D721Med (cell line): Measurements from ENCODE around the gene EMD.
"Not testable (repeated sequence)": the region's sequence is repeated elsewhere in the genome, so short reads cannot be mapped to it uniquely, and the experiment has no call there.

Experiments used
- DNase-seq: peaks from one replicate; pipeline ENCODE4 v3.0.0; 2011; ENCODE audit warnings: low spot score; ENCODE audit not compliant: insufficient read length
- FAIRE-seq: peaks from 2 replicates; lab custom pipeline; 2011; peaks lifted over from hg19 to GRCh38; lab: Jason Lieb, UNC
- TF ChIP-seq, protein P1 (sequence below): IDR thresholded peaks from 2 replicates; pipeline ENCODE4 v1.5.1; 2012; ENCODE audit warnings: mild to moderate bottlenecking, control low read depth; ENCODE audit not compliant: insufficient read depth; ENCODE audit errors: missing control alignments

EMD gene

DNA sequence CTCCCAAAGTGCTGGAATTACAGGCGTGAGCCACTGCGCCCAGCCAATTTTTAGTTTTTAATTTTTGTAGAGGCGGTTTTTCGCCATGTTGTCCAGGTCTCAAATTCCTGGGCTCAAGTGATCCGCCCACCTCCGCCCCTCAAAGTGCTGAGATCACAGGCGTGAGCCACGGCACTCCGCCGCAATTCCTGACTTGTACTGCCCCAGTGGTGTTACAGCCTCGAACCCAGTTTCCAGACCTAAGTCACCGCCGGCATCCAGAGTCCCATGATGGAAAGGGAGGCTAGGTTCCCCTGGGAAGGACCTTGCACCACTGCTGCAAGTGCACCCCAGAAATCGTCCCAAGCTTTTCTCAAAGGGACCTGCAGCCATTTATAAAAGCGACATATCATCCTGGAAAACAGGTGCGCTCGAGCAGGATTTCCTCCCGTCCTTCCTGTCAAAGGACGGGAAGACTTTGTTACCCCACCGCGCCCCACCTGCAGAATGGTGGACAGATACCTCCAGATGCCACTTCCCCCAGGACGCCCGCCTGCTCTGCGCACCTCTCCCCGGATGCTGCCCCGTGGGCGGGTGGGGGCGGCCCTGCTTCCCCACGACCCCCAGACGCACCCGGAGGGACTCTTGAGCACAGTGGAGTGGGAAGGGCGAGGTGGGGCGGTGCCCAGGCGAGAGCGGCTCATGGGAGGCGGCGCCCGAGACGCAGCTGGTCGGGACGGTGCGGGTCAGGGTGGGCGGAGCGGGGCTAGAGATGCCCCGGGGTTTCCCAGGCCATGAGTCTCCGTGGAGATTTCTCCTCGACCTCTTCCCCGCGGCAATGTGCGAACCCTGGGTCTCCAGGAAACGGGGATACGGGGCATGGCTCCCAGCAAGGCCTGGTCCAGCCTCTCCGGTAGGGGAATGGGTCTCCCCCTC lies 18.1 kb downstream of the EMD start:
- TF ChIP-seq, protein P1, sequence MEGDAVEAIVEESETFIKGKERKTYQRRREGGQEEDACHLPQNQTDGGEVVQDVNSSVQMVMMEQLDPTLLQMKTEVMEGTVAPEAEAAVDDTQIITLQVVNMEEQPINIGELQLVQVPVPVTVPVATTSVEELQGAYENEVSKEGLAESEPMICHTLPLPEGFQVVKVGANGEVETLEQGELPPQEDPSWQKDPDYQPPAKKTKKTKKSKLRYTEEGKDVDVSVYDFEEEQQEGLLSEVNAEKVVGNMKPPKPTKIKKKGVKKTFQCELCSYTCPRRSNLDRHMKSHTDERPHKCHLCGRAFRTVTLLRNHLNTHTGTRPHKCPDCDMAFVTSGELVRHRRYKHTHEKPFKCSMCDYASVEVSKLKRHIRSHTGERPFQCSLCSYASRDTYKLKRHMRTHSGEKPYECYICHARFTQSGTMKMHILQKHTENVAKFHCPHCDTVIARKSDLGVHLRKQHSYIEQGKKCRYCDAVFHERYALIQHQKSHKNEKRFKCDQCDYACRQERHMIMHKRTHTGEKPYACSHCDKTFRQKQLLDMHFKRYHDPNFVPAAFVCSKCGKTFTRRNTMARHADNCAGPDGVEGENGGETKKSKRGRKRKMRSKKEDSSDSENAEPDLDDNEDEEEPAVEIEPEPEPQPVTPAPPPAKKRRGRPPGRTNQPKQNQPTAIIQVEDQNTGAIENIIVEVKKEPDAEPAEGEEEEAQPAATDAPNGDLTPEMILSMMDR, result no peak
- DNase-seq, result no peak
- no peak for FAIRE-seq

DNA sequence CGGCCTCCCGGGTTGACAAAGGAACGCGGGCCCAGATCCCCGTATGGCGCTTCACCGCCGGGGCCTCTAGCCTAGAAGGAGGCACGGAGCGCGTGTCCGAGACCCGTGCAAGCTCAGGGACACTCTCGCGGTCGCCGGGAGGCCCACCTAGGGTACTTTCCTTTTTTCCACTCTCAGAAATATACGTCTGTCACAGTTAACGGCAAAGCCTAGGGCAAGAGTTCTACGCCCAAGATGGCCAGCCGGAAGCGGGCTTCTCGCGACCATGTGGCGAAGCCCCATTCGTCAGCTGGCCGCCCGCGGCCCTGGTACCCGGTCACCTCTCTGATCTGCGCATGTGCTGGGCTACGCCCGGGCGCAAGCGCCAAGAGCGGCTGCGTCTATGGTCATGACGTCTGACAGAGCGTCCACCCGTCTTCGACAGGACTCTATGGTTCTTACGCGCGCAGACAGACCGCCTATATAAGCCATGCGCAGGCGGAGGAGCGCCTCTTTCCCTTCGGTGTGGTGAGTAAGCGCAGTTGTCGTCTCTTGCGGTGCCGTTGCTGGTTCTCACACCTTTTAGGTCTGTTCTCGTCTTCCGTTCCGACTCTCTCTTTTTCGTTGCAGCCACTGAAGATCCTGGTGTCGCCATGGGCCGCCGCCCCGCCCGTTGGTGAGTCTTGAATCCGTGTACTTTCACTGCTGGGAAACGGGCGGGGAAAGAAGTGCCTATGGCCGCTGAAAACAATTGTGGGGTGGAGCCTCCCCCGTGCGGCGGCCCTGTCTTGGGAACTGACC lies 19.0 kb downstream of the EMD start, which contains the start of gene RPL10:
Gene RPL10, plus strand, starts transcription at position 490 of the 780 bp plus-strand sequence. Its CDS starts 143 bp downstream, at position 633.
- TF ChIP-seq, protein P1, result no peak
- FAIRE-seq (no peak), DNase-seq (peak; percentile 75)

DNA sequence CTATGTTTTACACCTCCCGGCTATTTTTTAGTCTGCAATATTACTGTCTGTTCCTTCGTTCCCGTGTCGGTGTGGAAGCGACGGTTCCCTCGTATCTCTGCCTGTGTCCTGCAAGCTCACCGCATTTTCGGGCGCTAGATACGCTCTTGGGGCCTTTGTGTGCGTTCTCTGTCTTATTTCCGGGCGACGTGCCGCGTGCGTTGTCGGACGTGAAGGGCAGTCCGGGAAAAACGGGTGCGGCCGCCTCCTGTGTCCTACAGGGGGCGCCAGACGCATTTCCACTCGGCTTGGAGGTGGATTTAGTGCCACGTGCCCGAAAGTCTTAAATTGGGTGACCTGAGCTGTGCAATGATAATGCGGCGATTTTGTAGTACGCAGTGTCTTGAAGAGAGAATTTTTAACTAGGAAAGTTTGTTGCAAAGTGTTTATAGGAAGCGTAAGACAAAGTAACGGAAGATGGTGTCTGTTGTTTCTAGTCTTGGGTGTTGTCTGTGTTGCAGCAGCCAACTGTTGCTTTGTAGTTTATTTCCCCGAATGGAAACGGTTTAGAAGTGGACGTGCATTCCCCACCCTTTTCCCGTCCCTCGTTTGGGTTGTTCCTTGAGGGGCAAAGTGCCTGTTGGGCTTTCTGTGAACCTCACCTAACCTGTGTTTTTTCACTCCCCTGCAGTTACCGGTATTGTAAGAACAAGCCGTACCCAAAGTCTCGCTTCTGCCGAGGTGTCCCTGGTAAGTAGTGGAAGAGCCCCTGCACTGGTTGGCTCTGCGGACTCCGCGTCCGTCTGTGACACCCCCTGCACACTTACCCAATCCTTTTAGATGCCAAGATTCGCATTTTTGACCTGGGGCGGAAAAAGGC lies 19.8 kb downstream of the EMD start:
- DNase-seq (no peak), FAIRE-seq (no peak)
- TF ChIP-seq, protein P1, result peak; percentile 59

DNA sequence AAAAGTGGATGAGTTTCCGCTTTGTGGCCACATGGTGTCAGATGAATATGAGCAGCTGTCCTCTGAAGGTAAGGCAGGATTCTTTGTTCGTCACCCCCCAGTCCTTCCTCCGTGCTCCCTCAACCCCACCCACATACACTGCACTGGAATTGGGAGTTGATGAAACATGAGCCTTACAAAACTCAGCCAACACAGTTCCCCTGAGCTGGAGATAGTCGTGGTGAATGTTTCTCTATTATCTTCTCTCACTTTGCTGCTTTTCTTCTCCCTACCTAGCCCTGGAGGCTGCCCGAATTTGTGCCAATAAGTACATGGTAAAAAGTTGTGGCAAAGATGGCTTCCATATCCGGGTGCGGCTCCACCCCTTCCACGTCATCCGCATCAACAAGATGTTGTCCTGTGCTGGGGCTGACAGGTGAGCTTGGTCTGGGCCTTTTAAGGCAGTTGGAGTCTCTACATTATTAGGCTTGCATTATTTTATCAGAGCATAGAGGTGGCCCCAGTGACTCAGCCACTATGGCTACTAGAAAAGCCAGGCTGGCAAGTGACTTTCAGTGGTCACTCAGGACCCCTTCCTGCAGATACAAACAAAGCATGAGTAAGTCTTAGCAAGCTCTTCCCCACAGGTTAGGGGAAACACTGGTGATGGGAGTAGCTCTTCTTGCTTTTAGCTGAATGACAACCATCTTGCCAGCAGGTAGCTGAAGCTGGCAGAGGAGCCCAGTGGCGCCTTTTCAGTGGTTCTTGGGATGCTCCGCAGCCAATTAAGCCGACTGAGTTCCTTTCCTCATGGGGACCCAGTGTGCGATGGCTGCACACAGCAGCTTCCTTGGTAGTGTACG lies 20.7 kb downstream of the EMD start:
- TF ChIP-seq, protein P1, result no peak
- DNase-seq (no peak), FAIRE-seq (no peak)

DNA sequence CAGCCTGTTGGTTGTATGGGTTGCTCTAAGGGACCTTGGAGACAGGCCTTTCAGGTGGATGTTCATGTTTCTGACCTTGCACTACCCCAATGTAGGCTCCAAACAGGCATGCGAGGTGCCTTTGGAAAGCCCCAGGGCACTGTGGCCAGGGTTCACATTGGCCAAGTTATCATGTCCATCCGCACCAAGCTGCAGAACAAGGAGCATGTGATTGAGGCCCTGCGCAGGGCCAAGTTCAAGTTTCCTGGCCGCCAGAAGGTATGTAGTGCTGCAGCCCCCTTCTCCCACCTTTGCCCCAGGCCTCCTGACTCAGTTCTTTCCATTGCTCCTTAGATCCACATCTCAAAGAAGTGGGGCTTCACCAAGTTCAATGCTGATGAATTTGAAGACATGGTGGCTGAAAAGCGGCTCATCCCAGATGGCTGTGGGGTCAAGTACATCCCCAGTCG lies 21.3 kb downstream of the EMD start:
- DNase-seq, FAIRE-seq: not testable (repeated sequence)

DNA sequence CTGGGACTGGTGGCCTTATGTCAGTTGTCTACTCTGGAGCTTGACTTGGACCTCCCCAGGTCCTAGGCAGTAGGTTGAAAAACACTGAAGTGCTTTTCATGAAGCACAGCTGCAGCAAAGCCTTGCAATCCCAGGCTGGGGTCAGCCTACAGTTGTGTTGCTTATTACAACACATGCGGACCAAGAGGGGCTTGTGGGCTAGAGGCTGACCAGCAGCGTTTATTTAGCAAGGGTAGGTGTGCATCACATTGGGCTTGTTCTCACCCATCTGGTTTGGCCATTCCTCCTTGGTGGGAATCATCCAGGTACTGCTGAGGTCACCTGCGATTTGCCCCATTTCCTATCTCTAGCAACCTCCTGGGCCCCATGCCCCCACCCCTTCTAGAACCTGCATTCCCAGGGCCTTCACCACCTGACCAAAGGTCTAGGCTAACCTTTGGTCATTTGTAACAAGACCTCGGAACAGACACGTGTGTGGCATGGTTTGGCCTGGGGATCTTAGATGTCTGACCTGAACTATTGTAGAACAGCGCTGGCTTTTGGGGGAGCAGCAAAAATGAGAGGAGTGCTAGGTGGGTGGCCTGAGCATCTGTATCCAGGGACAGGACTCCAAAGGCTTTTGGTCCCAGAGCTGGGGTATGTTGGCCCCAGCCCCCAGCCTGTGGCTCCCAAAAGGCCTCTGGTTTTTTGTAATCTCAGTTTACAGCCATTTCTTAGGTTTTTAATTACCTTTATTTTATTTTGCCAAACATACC lies 22.1 kb downstream of the EMD start:
- TF ChIP-seq, protein P1, result no peak
- FAIRE-seq (no peak), DNase-seq (no peak)
